Activated CD8-positive, alpha-beta memory T cell treated with anti-CD3 and anti-CD28 coated beads for 36 hours (primary cell): ENCODE measurements around the gene BABAM2. TPM values are rescaled to one million over a fixed set of nuclear protein-coding genes. Genes with fewer than 3 reads are reported as not detected.
"Not testable (repeated sequence)": the region's sequence is repeated elsewhere in the genome, so short reads cannot be mapped to it uniquely, and the experiment has no call there.

Experiments
- CTCF ChIA-PET: fragments of 350-600 bp; sonication (Branson Sonifier 250); formaldehyde crosslinking; loops from one replicate; lab custom pipeline; 2021; ENCODE audit warnings: antibody characterized with exemption; lab: Charles Lee
- POLR2A ChIA-PET: fragments of 350-600 bp; sonication (Branson Sonifier 250); formaldehyde crosslinking; loops from one replicate; lab custom pipeline; 2021; ENCODE audit warnings: antibody characterized with exemption; lab: Charles Lee
- total RNA-seq, 2 experiments: library from RNA; stranded (reverse); gene quantifications; one replicate each; pipeline ENCODE4 v1.2.3, GENCODE V29; 2021

Gene BABAM2
- total RNA-seq, 2 experiments from 2014 or later: 79.4 to 79.9 TPM

- ChIA-PET POLR2A (no interaction called here), CTCF (no interaction called here)
Observed at GRCh38 chr2:28108143-28108542, 217.6 kb downstream of the BABAM2 start.

GRCh38 chr2:28113771-28114170 is 223.2 kb downstream of the BABAM2 start:
- CTCF ChIA-PET, POLR2A ChIA-PET: not testable (repeated sequence)

GRCh38 chr2:28117104-28117596 is 226.6 kb downstream of the BABAM2 start:
- ChIA-PET POLR2A (no interaction called here), CTCF (no interaction called here)

- CTCF ChIA-PET: interaction anchor here (0.6 kb wide), 1 partner anchor 343 kb away, joined by 3 read pairs; no protein-coding TSS in a partner anchor
- POLR2A ChIA-PET: no interaction called here
Observed at GRCh38 chr2:28119631-28120030, 229.1 kb downstream of the BABAM2 start.

- CTCF ChIA-PET: no interaction called here
- POLR2A ChIA-PET: no interaction called here
Observed at GRCh38 chr2:28128281-28128950, 237.9 kb downstream of the BABAM2 start.

- POLR2A ChIA-PET: no interaction called here
- CTCF ChIA-PET: no interaction called here
Observed at GRCh38 chr2:28129955-28130695, 239.6 kb downstream of the BABAM2 start.

- CTCF ChIA-PET: no interaction called here
- POLR2A ChIA-PET: no interaction called here
Observed at GRCh38 chr2:28133778-28134177, 243.2 kb downstream of the BABAM2 start.

GRCh38 chr2:28134262-28134812 is 243.8 kb downstream of the BABAM2 start:
- ChIA-PET CTCF (no interaction called here), POLR2A (no interaction called here)

- ChIA-PET CTCF (interaction anchor here (1.8 kb wide), 1 partner anchor 18 kb away, joined by 5 read pairs; no protein-coding TSS in a partner anchor), POLR2A (no interaction called here)
Observed at GRCh38 chr2:28134857-28135256, 244.3 kb downstream of the BABAM2 start.

- POLR2A ChIA-PET: interaction anchor here (0.5 kb wide), 1 partner anchor 81 kb away, joined by 3 read pairs; no protein-coding TSS in a partner anchor
- CTCF ChIA-PET: interaction anchor here (1.8 kb wide), 1 partner anchor 17 kb away, joined by 5 read pairs; no protein-coding TSS in a partner anchor
Observed at GRCh38 chr2:28135324-28135723, 244.8 kb downstream of the BABAM2 start.

- ChIA-PET POLR2A (interaction anchor here (0.5 kb wide), 1 partner anchor 81 kb away, joined by 3 read pairs; no protein-coding TSS in a partner anchor), CTCF (interaction anchor here (1.8 kb wide), 1 partner anchor 17 kb away, joined by 5 read pairs; no protein-coding TSS in a partner anchor)
Observed at GRCh38 chr2:28135799-28136198, 245.3 kb downstream of the BABAM2 start.

- ChIA-PET POLR2A (no interaction called here), CTCF (interaction anchor here (1.8 kb wide), 1 partner anchor 16 kb away, joined by 5 read pairs; no protein-coding TSS in a partner anchor)
Observed at GRCh38 chr2:28136556-28136955, 246.0 kb downstream of the BABAM2 start.

GRCh38 chr2:28137221-28137620 is 246.7 kb downstream of the BABAM2 start:
- ChIA-PET POLR2A (no interaction called here), CTCF (no interaction called here)

GRCh38 chr2:28142386-28142785 is 251.9 kb downstream of the BABAM2 start:
- ChIA-PET CTCF (no interaction called here), POLR2A (no interaction called here)

- CTCF ChIA-PET: no interaction called here
- POLR2A ChIA-PET: no interaction called here
Observed at GRCh38 chr2:28148000-28148399, 257.5 kb downstream of the BABAM2 start.

- CTCF ChIA-PET: interaction anchor here (1.0 kb wide), 1 partner anchor 43 kb away, joined by 3 read pairs; no protein-coding TSS in a partner anchor
Observed at GRCh38 chr2:28148566-28148965, 258.0 kb downstream of the BABAM2 start.

GRCh38 chr2:28150236-28150915 is 259.8 kb downstream of the BABAM2 start:
- CTCF ChIA-PET: no interaction called here

More at GRCh38 chr2:28148566-28148965, 258.0 kb downstream of the BABAM2 start:
- POLR2A ChIA-PET: no interaction called here

GRCh38 chr2:28150994-28151393 is 260.5 kb downstream of the BABAM2 start:
- ChIA-PET POLR2A (no interaction called here), CTCF (no interaction called here)

More at GRCh38 chr2:28150236-28150915, 259.8 kb downstream of the BABAM2 start:
- POLR2A ChIA-PET: no interaction called here
